Neural progenitor cell (in vitro differentiated cells): ENCODE measurements around the gene SLC7A6. TPM values are rescaled to one million over a fixed set of nuclear protein-coding genes. Genes with fewer than 3 reads are reported as not detected.

Experiments
- DNase-seq: peaks from one replicate; pipeline ENCODE4 v3.0.0-alpha.2; 2016; ENCODE audit warnings: low spot score
- H2AFZ ChIP-seq: fragments of 200-600 bp; sonication (generic); replicated peaks from 2 replicates; pipeline ENCODE4 v1.6.1; 2016; ENCODE audit warnings: antibody characterized with exemption
- H3F3A ChIP-seq: fragments of 200-600 bp; sonication (generic); 2 replicates; pipeline ENCODE4 v1.6.1; 2016; ENCODE audit warnings: antibody characterized with exemption, low read depth
- H3K27ac ChIP-seq: fragments of 200-600 bp; sonication (generic); 2 replicates; pipeline ENCODE4 v1.5.1; 2016; ENCODE audit warnings: mild to moderate bottlenecking
- H3K27me3 ChIP-seq: fragments of 200-600 bp; sonication (generic); 2 replicates; pipeline ENCODE4 v1.6.1; 2016; ENCODE audit warnings: mild to moderate bottlenecking, moderate library complexity
- H3K36me3 ChIP-seq: fragments of 200-600 bp; sonication (generic); 2 replicates; pipeline ENCODE4 v1.5.1; 2016
- H3K4me1 ChIP-seq: fragments of 200-600 bp; sonication (generic); 2 replicates; pipeline ENCODE4 v1.6.1; 2016; ENCODE audit warnings: mixed run types
- H3K4me2 ChIP-seq: fragments of 200-600 bp; sonication (generic); 2 replicates; pipeline ENCODE4 v1.6.1; 2016
- H3K4me3 ChIP-seq: fragments of 200-600 bp; sonication (generic); 2 replicates; pipeline ENCODE4 v1.5.1; 2016
- H3K79me2 ChIP-seq: fragments of 200-600 bp; sonication (generic); 2 replicates; pipeline ENCODE4 v1.6.1; 2016; ENCODE audit warnings: low read depth
- H3K9ac ChIP-seq: fragments of 200-600 bp; sonication (generic); 2 replicates; pipeline ENCODE4 v1.6.1; 2016
- H3K9me3 ChIP-seq: fragments of 200-600 bp; sonication (generic); 2 replicates; pipeline ENCODE4 v1.5.1; 2016; ENCODE audit warnings: low read depth
- H4K20me1 ChIP-seq: fragments of 200-600 bp; sonication (generic); 2 replicates; pipeline ENCODE4 v1.6.1; 2016; ENCODE audit warnings: low read depth
- H3K27ac Mint-ChIP-seq: 3 replicates; pipeline ENCODE4 v1.8.0; 2021; ENCODE audit warnings: mixed read lengths
- H3K27me3 Mint-ChIP-seq: 2 replicates; pipeline ENCODE4 v1.8.0; 2022; ENCODE audit warnings: low read depth, mild to moderate bottlenecking, inconsistent platforms, moderate library complexity, mixed read lengths; ENCODE audit not compliant: insufficient read depth
- H3K36me3 Mint-ChIP-seq: 3 replicates; pipeline ENCODE4 v1.8.0; 2021; ENCODE audit warnings: mixed read lengths
- H3K4me1 Mint-ChIP-seq: 3 replicates; pipeline ENCODE4 v1.8.0; 2021; ENCODE audit warnings: mixed read lengths
- H3K4me3 Mint-ChIP-seq: 3 replicates; pipeline ENCODE4 v1.8.0; 2021; ENCODE audit warnings: mild to moderate bottlenecking, moderate library complexity, mixed read lengths
- H3K9me3 Mint-ChIP-seq: 3 replicates; pipeline ENCODE4 v1.8.0; 2020; ENCODE audit warnings: mixed read lengths
- CTCF ChIP-seq: fragments of 200-600 bp; sonication (generic); IDR thresholded peaks from 2 replicates; pipeline ENCODE4 v1.5.1; 2017; ENCODE audit warnings: antibody characterized with exemption, mild to moderate bottlenecking
- EZH2 ChIP-seq: fragments of 200-600 bp; sonication (generic); IDR thresholded peaks from 2 replicates; pipeline ENCODE4 v1.6.1; 2017; ENCODE audit warnings: antibody characterized with exemption, mild to moderate bottlenecking, moderate library complexity
- EZH2phosphoT487 ChIP-seq: fragments of 200-600 bp; sonication (generic); IDR thresholded peaks from 2 replicates; pipeline ENCODE4 v1.6.1; 2017; ENCODE audit warnings: antibody characterized with exemption
- total RNA-seq: library from RNA; depleted of rRNA; stranded (reverse); fragments of >200 nt; gene quantifications from 2 replicates; pipeline ENCODE4 v1.2.3, GENCODE V29; 2015; ENCODE audit warnings: low replicate concordance

Gene SLC7A6
- total RNA-seq, 1 donor from 2014 or later = 5.6 TPM

- TF ChIP-seq EZH2phosphoT487 (no peak), EZH2 (no peak), CTCF (no peak)
- no peak overlapping the region for H3K27ac Mint-ChIP-seq
- Histone ChIP-seq H3K4me2 (no peak overlapping the region), H4K20me1 (peaks cover 14% of the 10 kb centered on the region), H3F3A (no peaks in the 10 kb centered on the region), H2AFZ (no peak overlapping the region), H3K27ac (no peak overlapping the region), H3K9me3 (no peaks in the 10 kb centered on the region), H3K4me1 (no peaks in the 10 kb centered on the region), H3K9ac (no peak overlapping the region), H3K4me3 (no peak overlapping the region), H3K36me3 (no peaks in the 10 kb centered on the region), H3K79me2 (no peaks in the 10 kb centered on the region), H3K27me3 (no peaks in the 10 kb centered on the region)
- no peaks in the 10 kb centered on the region for H3K9me3 Mint-ChIP-seq
- H3K4me1 Mint-ChIP-seq = no peaks in the 10 kb centered on the region
- no peaks in the 10 kb centered on the region for H3K27me3 Mint-ChIP-seq
- no peaks in the 10 kb centered on the region for H3K36me3 Mint-ChIP-seq
- DNase-seq = no peak
- no peak overlapping the region for H3K4me3 Mint-ChIP-seq
Measured at GRCh38 chr16:68223072-68223471, 41.3 kb upstream of the SLC7A6 start.

- Histone ChIP-seq H3K4me2 (no peak overlapping the region), H3K9ac (no peak overlapping the region), H4K20me1 (peaks cover 23% of the 10 kb centered on the region), H3K27me3 (no peaks in the 10 kb centered on the region), H3K9me3 (no peaks in the 10 kb centered on the region), H3K4me1 (no peaks in the 10 kb centered on the region), H2AFZ (no peak overlapping the region), H3K36me3 (no peaks in the 10 kb centered on the region), H3K27ac (no peak overlapping the region), H3F3A (peaks cover 7% of the 10 kb centered on the region), H3K4me3 (no peak overlapping the region), H3K79me2 (no peaks in the 10 kb centered on the region)
- TF ChIP-seq EZH2phosphoT487 (no peak), CTCF (no peak), EZH2 (no peak)
- no peaks in the 10 kb centered on the region for H3K9me3 Mint-ChIP-seq
- no peaks in the 10 kb centered on the region for H3K4me1 Mint-ChIP-seq
- no peak for DNase-seq
- H3K27ac Mint-ChIP-seq = no peak overlapping the region
- no peaks in the 10 kb centered on the region for H3K36me3 Mint-ChIP-seq
- no peaks in the 10 kb centered on the region for H3K27me3 Mint-ChIP-seq
- H3K4me3 Mint-ChIP-seq = no peak overlapping the region
Measured at GRCh38 chr16:68226116-68226515, 38.2 kb upstream of the SLC7A6 start.

GRCh38 chr16:68227183-68227793 lies 37.0 kb upstream of the SLC7A6 start:
- Mint-ChIP-seq H3K36me3 (no peaks in the 10 kb centered on the region), H3K27ac (no peak overlapping the region), H3K4me3 (no peak overlapping the region), H3K27me3 (peaks cover 2% of the 10 kb centered on the region), H3K4me1 (no peaks in the 10 kb centered on the region), H3K9me3 (no peaks in the 10 kb centered on the region)
- no peak overlapping the region for H2AFZ ChIP-seq
- no peak overlapping the region for H3K27ac ChIP-seq
- TF ChIP-seq EZH2 = no peak
- TF ChIP-seq EZH2phosphoT487 = no peak
- no peak for TF ChIP-seq CTCF
- H4K20me1 ChIP-seq = peaks cover 23% of the 10 kb centered on the region
- no peaks in the 10 kb centered on the region for H3K4me1 ChIP-seq
- H3K9ac ChIP-seq = no peak overlapping the region
- H3K27me3 ChIP-seq = no peaks in the 10 kb centered on the region
- no peak overlapping the region for H3K4me2 ChIP-seq
- no peak overlapping the region for H3K4me3 ChIP-seq
- no peak for DNase-seq
- H3K36me3 ChIP-seq = no peaks in the 10 kb centered on the region
- H3K79me2 ChIP-seq = no peaks in the 10 kb centered on the region
- peaks cover 7% of the 10 kb centered on the region for H3F3A ChIP-seq
- no peaks in the 10 kb centered on the region for H3K9me3 ChIP-seq
